GM06990 (cell line): ENCODE measurements around the gene IL1RAPL1.

Experiments
- DNase-seq: peaks from one replicate; pipeline ENCODE4 v3.0.0-alpha.2; 2011; ENCODE audit not compliant: insufficient read length; ENCODE audit errors: extremely low read depth
- H3K27me3 ChIP-seq: replicated peaks from 2 replicates; pipeline ENCODE4 v1.6.0; 2011; ENCODE audit warnings: low read length; ENCODE audit not compliant: control insufficient read depth, insufficient read depth
- H3K36me3 ChIP-seq: 2 replicates; pipeline ENCODE4 v1.5.1; 2011; ENCODE audit warnings: low read length; ENCODE audit not compliant: control insufficient read depth, insufficient read depth
- H3K4me3 ChIP-seq: replicated peaks from 2 replicates; pipeline ENCODE4 v1.5.1; 2011; ENCODE audit warnings: low read depth, mild to moderate bottlenecking, control low read depth, low read length
- TF ChIP-seq, protein P1 (sequence below): IDR thresholded peaks from 2 replicates; pipeline ENCODE4 v1.5.1; 2011; ENCODE audit warnings: low read length, control low read depth, mild to moderate bottlenecking, inconsistent platforms; ENCODE audit not compliant: insufficient read depth, poor library complexity, severe bottlenecking

The IL1RAPL1 gene

DNA sequence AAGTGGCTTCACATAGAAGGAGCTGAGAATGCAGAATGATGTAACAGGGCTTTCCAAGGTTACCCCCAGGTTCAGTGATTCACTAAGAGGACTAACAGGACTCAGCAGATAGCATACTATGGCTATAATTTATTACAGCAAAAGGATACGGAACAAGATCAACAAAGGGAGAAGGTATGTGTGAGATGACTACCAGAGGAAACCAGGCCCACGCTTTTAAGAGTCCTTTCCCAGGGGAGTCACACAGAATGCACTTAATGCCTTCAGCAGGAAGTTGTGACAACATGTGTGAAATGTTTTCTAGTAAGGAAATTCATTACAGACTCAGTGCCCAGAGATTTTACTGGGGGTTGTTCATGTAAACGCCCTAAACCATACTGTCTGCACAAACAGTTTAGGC, 1254.5 kb downstream of the IL1RAPL1 start:
- DNase-seq = no peak
- Histone ChIP-seq H3K27me3 (no peaks in the 10 kb centered on the region), H3K36me3 (no peaks in the 10 kb centered on the region), H3K4me3 (no peak overlapping the region)
- TF ChIP-seq, protein P1, sequence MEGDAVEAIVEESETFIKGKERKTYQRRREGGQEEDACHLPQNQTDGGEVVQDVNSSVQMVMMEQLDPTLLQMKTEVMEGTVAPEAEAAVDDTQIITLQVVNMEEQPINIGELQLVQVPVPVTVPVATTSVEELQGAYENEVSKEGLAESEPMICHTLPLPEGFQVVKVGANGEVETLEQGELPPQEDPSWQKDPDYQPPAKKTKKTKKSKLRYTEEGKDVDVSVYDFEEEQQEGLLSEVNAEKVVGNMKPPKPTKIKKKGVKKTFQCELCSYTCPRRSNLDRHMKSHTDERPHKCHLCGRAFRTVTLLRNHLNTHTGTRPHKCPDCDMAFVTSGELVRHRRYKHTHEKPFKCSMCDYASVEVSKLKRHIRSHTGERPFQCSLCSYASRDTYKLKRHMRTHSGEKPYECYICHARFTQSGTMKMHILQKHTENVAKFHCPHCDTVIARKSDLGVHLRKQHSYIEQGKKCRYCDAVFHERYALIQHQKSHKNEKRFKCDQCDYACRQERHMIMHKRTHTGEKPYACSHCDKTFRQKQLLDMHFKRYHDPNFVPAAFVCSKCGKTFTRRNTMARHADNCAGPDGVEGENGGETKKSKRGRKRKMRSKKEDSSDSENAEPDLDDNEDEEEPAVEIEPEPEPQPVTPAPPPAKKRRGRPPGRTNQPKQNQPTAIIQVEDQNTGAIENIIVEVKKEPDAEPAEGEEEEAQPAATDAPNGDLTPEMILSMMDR = no peak

DNA sequence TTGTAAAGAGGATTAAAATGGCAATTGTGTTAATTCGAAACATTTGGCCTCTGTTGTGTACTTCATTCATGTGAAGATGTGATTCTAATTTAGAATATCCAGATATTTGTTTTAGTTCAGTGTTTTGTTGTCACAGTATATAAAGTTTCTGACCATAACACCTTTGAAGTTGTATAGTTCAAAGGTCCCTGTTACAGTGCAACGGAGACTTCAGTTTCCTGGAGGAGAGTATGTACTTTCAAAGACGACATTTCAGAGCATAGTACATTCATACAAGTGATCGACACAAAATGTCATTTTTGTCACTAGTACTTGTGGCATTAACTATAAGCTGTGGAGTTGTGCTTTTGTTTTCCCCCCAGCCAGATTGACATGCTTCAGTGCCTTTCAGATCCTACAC, 1255.3 kb downstream of the IL1RAPL1 start:
- DNase-seq = no peak
- Histone ChIP-seq H3K36me3 (no peaks in the 10 kb centered on the region), H3K27me3 (no peaks in the 10 kb centered on the region), H3K4me3 (no peak overlapping the region)
- TF ChIP-seq, protein P1 = no peak

DNA sequence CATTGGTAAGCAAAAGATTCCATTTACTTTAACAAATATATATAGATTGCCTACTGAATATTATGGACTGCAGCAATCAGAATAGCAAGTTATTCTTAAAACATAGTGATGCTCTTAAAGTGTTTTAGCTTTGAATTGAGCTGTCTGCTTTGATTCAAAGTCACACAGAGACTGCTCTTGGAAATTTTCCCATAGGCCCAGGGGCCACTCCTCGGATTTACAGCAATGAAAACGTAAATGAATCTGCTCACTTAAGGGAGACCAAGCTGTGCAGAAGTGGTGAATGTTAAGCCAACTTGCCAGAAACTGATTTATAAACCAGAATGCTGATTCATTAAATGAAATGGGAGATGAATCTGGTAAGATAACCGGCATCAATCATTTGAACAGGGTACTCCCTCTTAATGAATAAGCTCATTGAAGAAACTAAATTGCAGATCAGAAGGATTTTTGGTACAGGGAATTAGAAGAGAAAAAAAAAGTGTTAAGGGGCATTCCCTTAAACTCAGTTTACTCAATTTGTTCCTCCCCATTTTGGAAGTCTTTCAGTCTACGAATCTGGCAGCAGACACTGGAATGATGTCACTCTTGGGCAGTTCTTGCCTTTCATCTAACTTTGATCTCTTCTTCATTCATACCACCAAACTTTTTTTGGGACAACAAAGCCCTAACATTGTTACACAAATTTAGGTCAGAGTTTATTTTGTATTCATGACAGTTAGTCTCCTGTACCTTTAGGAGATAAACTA, 1264.8 kb downstream of the IL1RAPL1 start:
- TF ChIP-seq, protein P1 = no peak
- Histone ChIP-seq H3K4me3 (no peak overlapping the region), H3K36me3 (no peaks in the 10 kb centered on the region), H3K27me3 (no peaks in the 10 kb centered on the region)
- no peak for DNase-seq

DNA sequence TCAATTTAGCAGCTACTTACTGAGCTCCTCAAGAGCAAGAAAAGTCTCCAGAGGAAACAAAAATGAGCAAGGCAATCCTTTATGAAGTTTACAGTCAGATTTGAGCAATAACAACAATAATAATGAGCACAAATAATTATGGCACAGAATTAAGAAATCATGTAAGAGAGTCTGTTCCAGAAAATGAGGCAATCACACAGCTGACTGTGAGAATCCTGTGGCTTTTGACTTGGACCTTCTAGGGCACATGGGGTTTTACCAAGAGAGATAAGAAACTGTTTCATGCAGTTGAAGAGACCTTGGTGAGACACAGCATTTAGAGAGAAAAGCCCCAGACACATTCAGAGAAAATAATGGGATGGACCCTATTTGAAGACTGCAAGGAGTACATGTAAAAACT, 1265.5 kb downstream of the IL1RAPL1 start:
- DNase-seq = no peak
- H3K27me3 ChIP-seq = no peaks in the 10 kb centered on the region
- no peaks in the 10 kb centered on the region for H3K36me3 ChIP-seq
- no peak overlapping the region for H3K4me3 ChIP-seq
- TF ChIP-seq, protein P1 = no peak

DNA sequence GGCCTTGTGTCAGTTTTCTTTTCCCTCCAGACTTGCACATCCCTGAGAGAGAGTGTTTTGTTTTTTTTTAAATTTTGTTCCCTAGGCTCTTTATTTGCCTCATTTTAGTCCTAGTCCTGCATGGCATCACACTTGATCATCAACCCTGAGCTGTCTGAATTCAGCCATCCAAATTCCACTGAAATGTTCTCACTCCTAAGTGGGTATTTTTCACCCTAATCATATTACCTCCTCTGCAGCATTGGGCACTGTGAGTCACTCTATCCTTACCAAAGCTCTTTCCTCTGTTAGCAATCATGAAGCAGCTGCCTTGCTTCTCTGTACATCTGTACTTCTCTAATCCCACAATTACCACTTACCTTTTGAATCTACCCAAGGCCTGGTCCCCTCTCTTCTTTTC, 1271.5 kb downstream of the IL1RAPL1 start:
- TF ChIP-seq, protein P1 = no peak
- H3K27me3 ChIP-seq = no peaks in the 10 kb centered on the region

DNA sequence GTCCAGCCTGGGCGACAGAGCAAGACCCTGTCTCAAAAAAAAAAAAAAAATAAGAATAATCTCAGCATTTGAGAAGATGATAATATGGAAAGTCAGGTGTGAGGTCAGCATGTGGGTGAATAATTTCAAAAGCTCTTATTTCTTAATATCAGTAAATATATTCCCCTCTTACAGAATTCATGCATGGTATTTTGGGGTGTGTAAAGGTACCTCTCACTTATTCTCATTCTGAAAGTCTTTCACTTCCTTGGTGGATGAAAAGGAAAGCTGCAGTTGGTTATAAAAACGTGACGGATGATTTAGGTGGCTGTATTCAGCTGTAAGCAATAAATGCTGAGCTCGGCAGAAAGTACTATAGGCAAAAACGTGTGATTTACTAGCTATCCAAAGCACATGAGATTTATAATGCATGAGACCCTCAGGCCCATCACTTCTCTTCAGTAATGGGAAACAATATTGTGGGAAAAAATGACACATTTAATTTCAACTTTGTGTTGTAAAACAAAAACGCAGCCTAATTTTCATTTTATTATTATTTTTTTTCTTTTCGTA, 1275.0 kb downstream of the IL1RAPL1 start:
- Histone ChIP-seq H3K27me3 (no peaks in the 10 kb centered on the region), H3K36me3 (no peaks in the 10 kb centered on the region), H3K4me3 (no peak overlapping the region)
- TF ChIP-seq, protein P1 = no peak
- DNase-seq = no peak

More for the DNA sequence above, 1271.5 kb downstream of the IL1RAPL1 start:
- Histone ChIP-seq H3K36me3 (no peaks in the 10 kb centered on the region), H3K4me3 (no peak overlapping the region)
- DNase-seq = no peak
